D341Med (cell line): ENCODE results near the gene CD36.

Experiments
- DNase-seq: peaks from one replicate; pipeline ENCODE4 v3.0.0; 2012; ENCODE audit warnings: low spot score

Gene CD36

DNA sequence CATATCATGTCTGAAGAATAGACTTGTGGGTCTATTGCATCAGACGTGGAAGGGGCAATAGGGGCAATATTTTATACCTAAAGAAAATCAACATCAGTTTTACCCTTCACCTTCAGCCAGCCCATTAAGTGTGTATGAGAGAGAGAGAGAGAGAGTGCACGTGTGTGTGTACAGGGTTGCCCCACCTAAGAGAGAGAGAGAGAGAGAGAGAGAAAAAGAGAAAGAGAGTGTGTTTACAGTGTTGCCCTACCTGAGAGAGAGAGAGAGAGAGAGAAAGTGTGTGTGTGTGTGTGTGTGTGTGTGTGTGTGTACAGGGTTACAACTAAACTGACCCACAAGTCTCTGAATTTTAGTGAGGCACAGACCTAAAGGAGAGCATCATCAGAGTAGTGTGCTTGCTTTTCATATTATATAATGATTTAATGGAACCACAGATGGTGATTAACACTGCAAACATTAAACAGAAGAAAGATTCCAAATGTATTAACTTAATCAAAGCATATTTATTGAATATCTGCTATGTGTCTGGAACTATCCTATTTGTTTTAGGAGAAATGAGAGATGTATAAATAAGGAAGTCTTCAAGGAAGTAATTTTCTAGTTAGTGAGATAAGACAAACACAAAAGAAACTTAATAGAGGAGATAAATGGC is 66.8 kb downstream of the CD36 start:
- no peak for DNase-seq

DNA sequence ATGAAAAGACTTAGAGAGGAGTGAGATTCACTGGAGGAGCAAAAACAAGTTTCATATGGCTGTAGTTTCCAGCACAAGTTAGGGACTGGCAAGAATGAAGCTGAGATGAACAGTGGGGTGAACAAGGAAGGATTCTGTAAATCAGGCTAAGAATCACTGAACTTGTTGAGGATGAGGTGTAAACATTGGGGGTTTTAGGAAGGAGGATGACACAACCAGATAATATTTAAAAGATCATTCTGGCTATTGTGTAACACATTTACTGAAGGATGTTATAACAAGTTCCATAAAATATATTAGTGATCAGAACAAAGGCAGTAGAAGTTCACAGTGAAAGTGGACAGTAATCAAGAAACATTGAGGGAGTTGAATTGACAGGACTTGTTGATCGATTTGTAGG is 68.9 kb downstream of the CD36 start:
- DNase-seq = no peak

DNA sequence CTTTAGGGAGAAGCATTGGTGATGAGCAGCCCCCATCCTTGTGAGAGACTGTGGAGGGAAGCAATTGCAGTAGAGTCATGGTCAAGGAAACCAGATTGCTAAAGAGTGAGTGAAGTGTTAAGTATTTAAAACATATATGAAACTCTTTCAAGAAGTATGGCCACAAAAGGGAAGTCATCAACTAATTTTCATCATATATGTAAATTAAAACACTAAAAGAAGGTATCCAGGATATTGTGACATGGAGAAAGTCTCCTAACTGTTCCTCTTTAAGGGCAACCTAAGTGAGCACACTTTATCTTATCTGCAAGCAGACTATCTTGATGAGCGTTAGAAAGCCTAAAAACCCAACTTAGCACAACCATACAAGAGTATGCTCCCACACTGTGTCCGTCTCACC is 69.7 kb downstream of the CD36 start:
- DNase-seq = no peak

GRCh38 chr7:80711531-80711930 is 73.1 kb downstream of the CD36 start:
- no peak for DNase-seq

DNA sequence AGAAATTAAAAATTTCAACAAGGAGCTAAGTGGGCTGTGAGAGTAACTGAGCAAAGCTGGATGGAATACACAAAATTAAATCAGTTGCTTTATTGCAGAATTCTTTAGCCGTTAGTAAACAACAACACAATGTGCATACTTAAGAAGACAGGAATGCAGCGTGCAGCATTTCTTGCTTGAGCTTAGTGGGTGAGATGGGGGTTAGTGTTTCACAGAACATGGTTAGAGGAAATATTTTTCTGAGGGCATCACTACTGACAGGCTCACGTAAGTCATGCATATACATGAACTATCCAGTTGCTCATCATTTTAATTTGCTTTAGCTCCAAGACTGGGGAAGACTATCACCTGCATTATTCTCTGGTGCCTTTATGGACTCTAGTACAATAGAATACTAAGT is 80.8 kb downstream of the CD36 start:
- DNase-seq = no peak

DNA sequence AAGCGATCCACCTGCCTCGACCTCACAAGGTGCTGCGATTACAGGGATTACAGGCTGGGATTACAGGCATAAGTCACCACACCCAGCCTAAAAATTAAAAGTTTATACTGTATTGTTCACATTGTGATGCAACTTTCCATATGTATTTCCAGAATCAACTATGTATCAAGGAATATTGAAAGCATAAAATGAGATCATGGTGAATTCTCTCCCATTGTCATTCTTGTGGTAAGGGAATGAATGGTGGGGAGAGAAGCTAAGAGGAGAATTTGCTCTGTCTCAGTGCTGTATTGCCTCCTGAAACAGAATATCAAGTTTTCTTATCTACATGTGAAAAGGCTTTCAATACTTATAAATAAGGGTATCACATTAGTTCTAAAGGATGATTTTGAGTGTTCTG is 81.7 kb downstream of the CD36 start:
- no peak for DNase-seq

GRCh38 chr7:80721883-80722615 is 83.6 kb downstream of the CD36 start:
- no peak for DNase-seq

DNA sequence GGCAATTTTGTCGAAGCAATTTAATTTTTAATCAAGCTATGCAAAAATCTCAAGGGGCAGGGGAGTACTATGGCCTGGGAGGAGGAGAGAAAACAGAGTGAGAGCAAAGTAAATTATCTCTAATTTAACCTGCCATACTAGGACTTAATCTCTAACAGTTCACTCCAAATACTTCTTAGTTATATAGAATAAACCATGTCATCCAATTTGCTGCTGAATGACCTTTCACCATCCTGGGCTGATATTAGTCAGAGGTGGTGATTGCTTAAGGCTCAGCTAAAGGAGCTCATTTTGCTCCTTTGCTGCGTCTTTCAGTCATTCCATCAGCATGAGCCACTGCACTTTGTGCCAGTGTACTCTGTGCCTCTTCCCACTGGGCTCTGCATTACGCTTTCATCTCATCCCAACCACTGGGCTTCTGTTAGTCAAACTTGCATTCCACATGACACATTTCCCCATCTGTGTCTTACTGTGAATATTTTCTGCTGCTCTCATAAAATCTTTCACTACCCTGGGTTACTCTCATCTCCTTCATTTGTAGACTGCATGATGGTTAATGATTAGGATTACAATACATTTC is 84.3 kb downstream of the CD36 start:
- no peak for DNase-seq

GRCh38 chr7:80724249-80724871 is 85.9 kb downstream of the CD36 start:
- no peak for DNase-seq

DNA sequence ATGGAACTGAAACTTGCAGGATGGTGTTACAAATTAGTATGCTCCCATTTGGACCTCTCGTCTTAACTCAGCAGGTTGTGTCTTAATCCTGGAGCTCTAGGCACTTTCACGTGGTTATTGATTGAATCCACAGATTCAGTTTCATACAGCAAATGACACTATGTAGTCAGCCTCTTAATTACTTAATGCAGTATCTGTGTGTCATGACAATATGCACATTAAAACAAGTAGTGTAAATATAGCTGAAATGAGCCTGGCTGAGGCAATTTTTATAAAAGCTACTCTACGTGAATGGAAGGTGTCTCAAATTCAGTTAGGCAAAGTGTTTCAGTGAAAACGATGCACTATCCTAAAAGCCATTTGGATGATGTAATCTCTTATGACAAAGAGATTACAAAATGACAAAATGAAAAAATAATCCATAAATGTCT is 86.8 kb downstream of the CD36 start:
- DNase-seq = no peak
